DMS53 treated with DMSO at 0.1 percent for 48 hours (cell line): Measurements from ENCODE around the gene MAP3K14.

ENCODE experiments used
- DNase-seq: peaks from one replicate; lab custom pipeline; 2025; ENCODE audit not compliant: unreplicated experiment; lab: John Stamatoyannopoulos, UW

MAP3K14 gene

DNA sequence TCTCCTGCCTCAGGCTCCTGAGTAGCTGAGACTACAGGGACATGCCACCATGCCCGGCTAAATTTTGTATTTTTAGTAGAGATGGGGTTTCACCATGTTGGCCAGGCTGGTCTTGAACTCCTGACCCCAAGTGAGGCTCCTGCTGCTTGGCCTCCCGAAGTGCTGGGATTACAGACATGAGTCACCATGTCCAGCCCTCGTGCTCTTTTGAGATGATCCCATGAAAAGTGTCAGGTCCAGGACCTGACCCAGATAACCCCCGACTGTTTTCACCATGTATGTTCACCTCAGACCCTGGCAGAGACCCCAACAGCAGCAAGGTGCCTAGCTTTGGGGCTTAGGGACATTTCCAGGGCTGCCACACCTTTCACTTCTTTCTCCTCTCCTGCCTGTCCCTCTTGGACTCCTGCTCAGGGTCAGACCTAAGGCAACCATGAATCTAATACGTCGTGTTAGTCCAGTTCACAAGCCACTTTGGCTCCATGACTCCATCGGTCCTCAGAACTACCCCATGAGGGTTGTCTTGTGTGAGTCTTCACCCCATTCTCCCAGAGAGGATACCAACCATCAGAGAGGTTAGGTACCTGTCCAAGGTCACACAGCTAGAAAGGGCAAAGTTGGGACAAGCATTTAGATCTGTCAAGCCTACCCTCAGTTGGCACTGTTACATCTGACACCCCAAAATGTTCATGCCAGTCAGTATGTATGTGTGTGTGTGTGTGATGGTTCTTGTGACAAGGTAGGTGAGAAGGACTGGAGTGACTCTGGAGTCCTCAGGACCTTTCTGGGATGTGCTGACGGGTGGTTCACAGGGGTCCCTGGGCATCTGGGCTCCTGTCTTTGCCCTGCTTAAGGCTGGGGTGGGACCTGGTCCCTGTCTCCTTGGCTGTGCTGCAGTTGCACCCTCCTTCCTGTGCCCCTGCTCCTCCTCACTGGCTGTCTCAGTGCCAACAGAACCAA, 23.1 kb upstream of the MAP3K14 start:
- DNase-seq = no peak

DNA sequence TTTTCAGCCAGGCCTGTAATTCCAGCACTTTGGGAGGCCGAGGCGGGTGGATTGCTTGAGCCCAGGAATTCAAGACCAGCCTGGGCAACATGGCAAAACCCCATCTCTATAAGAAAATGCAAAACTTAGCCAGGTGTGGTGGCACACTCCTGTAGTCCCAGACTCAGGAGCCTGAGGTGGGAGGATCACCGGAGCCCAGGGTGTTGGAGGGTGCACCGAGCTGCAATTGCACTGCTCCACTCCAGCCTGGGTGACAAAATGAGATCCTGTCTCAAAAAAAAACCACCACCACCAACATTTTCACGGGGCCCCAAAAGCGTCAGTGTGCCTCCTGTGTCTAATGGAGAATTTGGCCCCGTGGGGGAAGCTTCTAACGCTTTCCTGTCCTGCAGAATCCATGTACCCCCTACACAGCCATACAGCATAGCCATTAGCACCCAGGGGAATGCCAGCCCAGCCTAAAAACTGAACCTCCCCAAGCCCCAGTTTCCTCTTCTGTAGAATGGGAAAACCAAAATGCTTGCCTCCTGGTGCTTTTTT, 22.2 kb upstream of the MAP3K14 start:
- DNase-seq = no peak

DNA sequence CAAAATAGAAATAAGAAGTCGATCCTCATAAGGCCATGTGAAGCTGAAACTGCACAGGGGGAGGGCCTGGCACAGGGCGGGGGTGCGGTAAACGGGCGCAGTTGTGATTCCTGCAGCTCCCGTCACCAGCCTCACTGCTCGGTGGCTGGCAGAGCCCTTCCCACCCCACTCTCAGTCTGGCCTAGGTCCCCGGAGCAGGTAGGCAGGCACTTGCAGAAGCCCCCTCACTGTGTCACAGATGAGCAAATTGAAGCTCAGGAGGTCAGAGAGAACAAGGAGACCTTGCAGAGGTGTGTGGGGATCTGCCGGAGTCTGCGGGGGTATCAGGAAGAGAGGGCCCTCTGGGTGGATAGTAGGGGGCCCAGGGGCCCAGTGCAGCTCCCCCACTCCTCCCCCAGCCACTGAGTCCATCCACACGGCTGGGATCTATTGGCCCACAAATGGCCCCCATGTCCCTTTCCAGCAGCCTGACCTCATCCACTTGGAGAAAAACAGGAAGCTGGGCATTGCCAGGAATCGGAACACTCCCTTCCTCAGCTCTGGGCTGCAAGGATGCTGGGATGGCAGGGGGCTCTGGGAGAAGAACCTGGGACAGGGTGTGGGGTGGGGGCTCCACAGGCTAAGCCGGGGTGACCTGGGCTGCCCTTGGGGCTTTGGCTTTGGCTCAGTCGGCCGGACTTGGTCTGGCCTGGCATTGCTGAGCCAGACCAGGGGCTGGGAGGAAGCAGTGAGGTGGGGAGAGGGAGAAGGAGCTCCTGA, 21.4 kb upstream of the MAP3K14 start:
- DNase-seq = no peak

DNA sequence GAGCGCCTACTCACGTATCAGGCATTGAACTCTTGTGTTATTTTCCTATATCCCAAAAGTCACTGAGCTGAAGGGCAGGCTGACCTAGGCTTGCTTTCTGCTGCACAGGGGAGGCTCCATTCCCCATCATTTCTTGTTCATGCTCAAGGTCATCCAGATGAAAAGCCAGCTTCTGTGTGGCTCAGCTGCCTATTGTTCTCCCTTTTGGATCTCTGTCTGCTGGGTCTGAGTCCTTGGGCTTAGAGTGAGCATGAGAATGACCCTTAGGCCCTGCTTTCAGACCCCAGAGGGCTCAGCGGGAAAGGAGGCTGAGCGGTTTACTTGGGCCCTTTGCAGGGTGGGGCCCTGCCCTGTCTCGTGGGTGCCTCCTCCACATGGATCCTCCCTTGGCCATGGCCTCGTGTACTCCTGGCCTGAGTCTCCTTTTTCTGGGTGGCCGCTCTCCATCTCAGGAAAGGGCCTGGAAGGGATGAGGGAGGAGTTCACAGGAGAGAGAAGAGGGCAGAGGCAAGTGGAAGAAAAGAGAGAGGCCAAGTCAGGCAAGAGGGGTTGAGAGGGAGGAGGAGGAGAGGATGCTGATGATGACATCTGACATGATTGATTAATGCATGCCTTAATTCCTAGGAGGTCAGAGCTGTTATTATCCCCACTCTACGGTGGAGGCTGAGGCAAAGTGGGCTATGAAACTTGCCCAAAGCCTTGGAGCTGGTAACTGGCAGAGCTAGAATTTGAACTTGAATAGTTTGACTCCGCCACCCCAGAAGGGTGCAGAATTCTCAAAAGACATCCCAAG, 19.8 kb upstream of the MAP3K14 start:
- DNase-seq = no peak

DNA sequence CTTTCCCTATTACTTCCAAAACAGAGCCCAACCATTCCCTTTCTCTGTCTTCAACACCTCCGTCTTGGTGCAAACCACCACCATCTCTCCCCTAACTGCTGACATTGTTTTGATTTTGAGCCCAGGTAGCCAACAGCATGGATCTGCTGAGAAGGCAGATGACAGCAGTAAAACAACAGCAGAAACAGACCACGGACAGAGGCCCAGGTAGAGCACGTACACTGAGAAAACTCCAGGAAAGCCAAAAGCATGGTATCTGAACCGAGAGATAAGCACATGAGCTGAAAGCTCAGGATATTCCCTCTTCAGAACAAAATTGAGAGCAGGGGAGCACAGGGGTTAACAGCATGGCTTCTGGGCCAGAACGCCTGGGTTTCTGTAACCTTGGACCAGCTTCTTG, 18.9 kb upstream of the MAP3K14 start:
- no peak for DNase-seq

DNA sequence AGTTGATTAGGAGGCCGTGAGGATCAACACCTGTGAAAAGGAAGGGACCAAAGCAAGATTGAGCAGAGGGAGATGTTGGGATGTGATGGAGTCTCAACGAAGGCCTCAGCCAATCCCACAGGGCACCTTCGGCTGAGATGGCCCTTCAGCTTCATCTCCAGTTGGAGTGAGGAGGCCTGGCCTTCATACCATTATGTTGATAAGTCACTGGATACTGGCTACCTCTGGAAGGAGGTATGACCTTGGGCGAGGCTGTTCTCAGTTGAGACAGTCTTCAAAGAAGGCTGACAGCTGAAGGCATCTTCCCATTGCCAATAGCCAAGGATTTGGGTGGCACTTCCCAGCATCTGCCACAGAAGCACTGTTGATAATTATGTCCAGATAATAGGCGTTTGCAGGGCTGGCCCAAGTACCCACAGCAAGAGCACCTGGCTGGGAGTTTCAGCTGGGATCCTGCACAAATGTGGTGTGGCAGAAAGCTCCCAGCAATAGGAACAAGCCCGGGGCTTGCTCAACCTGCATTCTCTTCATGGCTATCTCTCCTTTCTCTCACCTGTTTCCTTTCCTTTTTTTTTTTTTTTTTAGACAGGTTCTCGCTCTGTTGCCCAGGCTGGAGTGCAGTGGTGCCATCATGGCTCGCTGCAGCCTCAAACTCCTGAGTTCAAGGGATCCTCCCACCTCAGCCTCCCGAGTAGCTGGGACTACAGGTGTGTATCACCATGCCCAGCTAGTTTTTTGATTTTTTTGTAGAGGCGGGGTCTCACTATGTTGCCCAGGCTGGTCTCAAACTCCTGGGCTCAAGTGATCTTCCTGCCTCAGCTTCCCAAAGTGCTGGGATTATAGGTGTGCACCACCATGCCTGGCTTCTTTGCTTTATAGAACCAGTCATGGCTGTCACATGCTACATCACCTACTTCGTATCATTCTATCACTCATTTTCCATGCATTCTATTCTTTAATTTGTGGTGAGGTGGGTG, 18.2 kb upstream of the MAP3K14 start:
- DNase-seq = peak; percentile 43

DNA sequence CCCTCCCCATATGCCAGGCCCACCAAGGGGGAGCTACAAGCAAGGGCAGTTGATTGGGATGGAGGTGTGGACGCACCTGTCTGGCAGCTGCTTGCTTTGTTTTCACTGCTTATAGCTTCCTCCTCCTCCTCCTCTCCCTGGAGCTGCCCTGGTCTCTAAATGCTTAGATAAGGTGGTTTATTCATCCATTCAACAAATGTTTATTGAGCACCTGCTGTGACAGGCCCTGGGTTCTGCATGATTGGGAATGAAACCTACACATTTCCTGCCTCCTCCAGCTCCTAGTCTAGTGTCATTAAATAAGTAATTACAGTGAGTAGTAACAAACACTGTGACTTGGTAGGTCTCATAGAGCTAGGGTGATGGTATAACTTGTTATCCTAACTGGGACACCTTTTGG, 17.4 kb upstream of the MAP3K14 start:
- peak; percentile 85 for DNase-seq

DNA sequence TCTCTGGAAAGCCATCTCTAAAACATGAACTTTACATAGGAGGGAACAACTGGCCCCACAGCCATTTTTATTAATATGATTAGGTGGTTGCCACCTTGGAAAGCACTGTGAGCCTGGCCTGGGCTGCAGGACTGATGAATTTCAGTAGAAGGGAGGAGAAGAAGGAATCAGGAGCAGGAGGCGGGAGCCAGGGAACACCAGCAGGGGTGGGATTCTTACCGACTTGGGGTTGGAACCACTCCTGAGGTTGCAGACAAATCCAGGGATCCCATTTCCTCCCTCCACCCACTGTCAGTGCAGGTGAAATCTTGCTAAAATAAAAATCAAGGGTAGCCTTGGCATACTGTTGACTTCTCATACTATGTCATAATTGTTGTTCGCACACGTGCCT, 16.9 kb upstream of the MAP3K14 start:
- DNase-seq = peak; percentile 71

DNA sequence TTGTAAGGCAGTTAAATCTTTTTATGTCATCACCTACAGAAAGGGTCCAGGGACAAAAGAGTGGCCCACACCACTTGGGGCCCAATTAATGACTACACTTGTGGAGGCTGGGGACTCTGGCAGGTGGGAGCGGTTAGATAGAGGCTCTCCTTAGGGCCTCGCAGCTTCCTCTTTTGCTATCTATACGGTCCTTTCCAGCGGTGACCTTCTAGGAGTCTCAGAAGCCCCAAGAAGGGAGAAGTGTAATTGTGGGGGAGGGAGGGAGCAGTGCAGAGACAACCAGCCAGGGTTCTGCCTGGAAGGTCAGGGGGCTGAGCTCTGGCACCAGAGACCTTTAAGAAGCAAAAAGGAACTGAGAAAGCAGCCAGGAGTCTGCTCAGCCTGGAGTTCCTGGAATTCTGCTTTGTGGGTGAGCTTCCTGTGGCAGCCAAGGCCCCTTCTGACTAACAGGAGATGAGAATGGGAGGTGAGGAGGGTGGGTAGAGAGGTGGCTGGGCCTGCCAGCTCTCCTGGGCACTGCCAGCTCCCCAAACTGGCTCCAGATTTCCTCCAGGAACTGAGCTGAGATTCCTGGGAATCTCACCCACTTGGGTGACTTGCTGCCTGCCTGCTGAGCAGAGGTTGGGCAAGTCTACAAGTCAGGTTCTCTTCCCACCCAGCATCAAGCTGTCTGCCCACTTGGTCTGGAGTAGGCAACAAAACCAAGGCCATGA, 16.3 kb upstream of the MAP3K14 start:
- DNase-seq = no peak

DNA sequence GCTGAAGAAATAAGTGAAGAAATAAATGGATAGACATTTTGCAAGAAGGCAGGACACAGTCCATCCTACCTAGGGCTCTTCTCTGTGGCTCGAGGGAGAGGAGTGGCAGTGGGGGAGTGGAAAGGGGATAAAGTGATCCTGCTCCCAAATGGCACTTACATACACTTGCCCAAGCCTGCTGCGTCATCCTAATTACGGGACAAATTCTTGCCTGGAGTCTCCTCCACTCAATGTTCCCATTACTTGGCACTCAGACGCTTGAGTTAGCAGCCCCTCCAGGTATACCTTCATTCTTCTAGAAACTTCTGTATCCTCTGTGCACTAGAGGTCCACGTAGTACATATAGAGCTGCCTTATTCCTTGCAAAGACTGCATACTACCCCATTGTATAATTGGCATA, 15.7 kb upstream of the MAP3K14 start:
- no peak for DNase-seq

DNA sequence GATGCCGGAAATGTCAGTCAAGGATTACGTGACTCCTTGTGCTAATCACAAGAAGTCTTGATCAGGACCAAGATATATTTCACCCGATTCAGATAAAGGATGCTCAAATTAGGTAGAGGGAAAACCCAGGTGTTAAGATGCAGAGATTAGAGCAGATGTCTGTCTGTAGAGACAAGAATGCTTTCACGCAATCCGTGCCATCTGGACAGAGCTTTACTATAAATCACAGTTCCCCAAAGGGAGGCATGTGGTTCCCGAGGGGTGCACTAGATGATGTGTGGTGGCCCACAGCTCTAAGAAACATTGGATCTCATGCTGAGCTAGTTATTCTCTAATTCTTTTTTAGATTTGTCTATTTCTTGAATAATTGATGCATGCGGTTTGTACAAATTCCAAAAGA, 9.8 kb upstream of the MAP3K14 start:
- DNase-seq = no peak

DNA sequence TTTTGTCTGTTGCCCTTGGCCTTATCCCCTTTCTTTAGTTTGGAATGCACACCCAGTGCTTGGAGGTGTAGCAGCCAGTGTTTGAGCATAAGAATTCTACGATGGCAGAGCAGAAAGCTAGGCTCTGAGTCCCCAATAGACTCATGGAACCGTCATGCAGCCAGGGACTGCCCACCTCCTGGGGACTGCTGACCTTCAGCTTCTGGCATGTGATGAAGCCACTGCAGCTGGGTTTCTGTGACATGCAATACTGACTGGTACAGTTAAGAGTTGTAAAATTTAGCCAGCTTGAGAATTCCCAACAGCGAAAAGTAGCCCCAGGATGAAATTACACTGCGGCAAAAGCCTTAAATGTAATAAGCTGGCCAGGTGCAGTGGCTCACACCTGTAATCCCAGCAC, 9.0 kb upstream of the MAP3K14 start:
- DNase-seq = no peak

DNA sequence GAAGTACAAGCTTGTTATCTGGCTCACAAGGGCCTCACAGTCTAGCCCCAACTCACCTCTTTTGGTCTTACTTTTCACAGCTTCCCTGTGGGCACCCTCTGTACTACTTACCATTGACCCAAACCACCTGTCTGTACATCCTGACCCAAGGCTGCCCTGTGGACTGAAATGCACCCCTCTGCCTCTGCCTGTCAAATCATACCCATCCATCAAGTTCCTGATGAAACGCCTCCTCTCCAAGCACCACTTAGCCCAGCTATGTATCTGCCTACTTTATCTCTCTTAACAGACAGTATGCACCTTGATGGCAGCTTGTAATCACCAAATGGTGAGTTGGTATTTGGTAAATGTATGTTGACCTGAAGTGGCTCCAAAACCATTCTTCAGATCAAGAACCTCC, 7.5 kb upstream of the MAP3K14 start:
- DNase-seq = no peak

DNA sequence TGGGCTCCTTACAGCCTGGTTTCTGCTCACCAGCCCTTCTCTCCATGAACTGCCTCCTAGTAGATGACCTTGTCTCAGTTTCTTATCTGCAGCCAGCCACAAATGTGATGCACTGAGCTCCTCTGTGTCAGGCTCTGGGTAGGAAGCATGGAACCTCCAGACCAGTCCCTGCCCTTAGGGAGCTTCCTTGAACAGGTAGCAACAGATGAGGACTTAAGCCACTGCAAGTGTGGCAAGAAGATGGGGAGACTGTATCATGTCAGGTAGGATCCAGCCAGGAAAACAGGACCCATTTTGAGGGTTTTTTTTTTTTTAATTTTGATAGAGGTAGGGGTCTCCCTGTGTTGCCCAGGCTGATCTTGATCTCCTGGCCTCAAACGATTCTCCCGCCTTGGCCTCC, 5.3 kb upstream of the MAP3K14 start:
- DNase-seq = no peak

DNA sequence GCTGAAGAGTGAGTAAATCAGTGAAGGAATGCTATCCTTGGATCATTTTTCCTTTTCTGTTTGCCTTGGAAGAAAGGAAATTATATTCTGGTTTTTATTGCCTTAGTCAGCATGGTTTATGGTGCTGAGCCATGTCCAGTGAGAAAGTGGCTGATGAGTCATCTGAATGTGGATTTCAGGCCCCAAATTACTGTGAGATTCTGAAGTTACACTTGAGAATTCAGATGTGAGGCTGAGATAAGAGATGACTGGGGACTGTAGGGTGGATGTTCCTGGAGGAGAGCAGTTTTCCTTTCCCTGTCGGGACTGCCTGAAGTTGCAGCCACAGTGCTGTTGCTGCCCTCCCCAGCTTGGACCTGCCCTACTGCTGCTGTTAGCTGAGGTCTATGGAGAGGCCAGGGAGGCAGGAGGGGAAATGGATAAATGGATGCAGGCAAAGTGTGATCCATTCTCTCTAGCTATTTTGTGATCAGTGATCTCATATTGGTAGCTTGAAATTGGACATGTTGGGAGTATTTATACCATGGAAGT, 4.2 kb upstream of the MAP3K14 start:
- peak; percentile 13 for DNase-seq

DNA sequence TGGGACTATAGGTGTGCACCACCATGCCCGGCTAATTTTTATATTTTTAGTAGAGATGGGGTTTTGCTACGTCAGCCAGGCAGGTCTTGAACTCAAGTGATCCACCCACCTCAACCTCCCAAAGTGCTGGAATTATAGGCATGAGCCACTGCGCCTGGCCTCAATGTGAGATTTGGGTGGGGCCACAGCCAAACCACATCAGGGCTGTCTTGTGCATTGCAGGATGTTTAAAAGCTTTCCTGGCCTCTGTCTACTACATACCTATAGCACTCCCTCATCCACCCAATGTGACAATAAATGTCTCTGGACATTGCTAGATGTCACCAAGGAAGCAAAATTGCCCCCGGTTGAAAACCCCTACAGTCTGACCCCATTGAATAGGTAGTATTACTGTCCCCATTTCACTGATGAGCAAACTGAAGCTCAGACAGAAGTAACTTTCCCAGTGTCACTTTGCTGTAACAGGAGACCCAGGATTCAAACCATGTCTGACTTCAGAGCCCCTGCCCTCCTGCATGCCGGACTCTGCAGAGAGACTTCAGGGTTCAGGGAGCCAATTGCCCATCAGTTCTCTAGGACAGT, 3.6 kb upstream of the MAP3K14 start:
- no peak for DNase-seq

DNA sequence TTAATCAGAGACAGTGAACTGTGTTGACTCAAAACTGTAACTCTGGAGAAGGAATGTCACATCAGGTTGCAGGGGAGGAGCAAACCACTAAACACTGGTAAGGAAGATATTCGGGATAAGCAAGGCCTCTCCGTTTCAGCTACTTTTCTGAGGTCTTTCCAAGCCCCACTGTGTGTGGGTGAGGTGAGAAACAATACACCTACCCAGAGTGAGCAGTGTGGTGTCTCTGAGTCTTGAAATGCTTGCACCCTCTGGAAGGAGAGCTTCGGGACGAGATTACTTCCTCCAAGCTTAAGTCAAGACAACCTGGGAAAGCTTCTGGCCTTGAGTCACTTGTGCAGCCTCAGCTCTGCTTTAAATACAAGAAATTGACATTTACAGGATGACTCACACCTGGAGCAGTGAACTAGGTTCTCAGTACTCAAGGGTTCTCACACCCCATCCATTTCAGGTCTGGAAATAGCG, 2.5 kb upstream of the MAP3K14 start:
- DNase-seq = no peak

DNA sequence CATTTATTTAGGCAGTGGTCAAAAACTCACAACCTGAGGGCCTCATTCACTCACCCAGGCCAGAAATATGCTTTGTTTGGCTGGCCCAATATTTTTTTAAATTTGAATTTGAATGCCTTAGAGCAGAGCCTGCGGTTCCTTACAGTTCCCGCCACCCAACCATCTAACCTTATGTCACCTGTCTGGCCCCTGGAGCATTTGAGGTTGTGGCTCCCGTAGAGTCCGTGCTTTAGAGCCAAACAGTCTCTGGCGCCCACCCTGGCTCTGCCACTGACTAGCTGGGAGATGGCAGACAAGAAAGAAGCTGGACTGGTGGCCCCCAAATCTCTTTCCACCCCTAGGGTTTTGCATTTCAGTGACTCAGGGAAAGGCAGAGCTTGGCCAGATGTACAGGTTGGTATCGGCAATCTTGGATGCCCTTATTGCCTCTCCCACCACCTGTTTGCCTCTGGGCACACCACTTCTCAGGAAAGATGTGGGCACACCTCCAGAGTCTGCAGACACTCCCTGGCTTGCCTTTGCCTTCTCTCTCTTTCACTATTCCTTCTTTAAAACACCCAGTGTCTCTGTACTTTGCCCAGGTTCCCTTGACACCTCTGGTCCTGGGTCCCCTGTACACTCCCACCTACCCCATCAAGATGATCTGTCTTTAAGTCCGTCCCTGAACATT, 1.9 kb upstream of the MAP3K14 start:
- DNase-seq = no peak
